T-helper 2 cell treated with Interferon-gamma antibody and Interleukin-4, amounts not matched to agents 5 μg/mL and 100 μg/mL, for 36 hours (primary cell): ENCODE measurements around the gene SERPINB3.

Experiments used
- DNase-seq: peaks from one replicate; pipeline ENCODE4 v3.0.0; 2021; ENCODE audit warnings: low spot score
- H3K27ac Mint-ChIP-seq: one replicate; pipeline ENCODE4 v1.8.0; 2021; ENCODE audit warnings: mild to moderate bottlenecking, mixed read lengths
- H3K27me3 Mint-ChIP-seq: one replicate; pipeline ENCODE4 v1.8.0; 2021; ENCODE audit warnings: low read depth, mixed read lengths
- H3K36me3 Mint-ChIP-seq: one replicate; pipeline ENCODE4 v1.8.0; 2021; ENCODE audit warnings: low read depth, mixed read lengths
- H3K4me1 Mint-ChIP-seq: one replicate; pipeline ENCODE4 v1.8.0; 2021; ENCODE audit warnings: low read depth, mixed read lengths
- H3K4me3 Mint-ChIP-seq: one replicate; pipeline ENCODE4 v1.8.0; 2022; ENCODE audit warnings: mild to moderate bottlenecking, moderate library complexity, mixed read lengths
- H3K9me3 Mint-ChIP-seq: one replicate; pipeline ENCODE4 v1.8.0; 2021; ENCODE audit warnings: mixed read lengths

SERPINB3 gene

DNA sequence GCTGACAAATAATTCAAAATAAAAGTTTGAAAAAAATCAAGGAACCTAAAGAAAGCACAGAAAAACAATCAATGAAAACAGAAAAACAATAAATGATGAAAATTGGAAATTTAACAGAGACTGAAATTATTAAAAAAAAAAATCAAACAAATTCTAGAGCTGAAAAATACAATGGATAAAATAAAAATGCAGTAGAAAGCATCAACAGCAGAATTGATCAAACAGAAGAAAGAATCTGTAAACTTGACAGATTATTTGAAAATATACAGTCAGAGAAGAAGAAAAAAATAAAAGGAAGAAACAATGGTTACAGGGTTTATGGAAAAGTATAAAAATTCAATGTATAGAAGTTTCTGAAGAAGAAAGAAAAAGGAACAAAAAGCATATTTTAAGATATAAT lies 33.9 kb downstream of the SERPINB3 start:
- no peak for DNase-seq
- no peak overlapping the region for H3K4me3 Mint-ChIP-seq
- H3K4me1 Mint-ChIP-seq: no peaks in the 10 kb centered on the region
- no peaks in the 10 kb centered on the region for H3K27me3 Mint-ChIP-seq
- H3K36me3 Mint-ChIP-seq: no peaks in the 10 kb centered on the region
- peaks cover 43% of the 10 kb centered on the region for H3K9me3 Mint-ChIP-seq
- no peak overlapping the region for H3K27ac Mint-ChIP-seq

DNA sequence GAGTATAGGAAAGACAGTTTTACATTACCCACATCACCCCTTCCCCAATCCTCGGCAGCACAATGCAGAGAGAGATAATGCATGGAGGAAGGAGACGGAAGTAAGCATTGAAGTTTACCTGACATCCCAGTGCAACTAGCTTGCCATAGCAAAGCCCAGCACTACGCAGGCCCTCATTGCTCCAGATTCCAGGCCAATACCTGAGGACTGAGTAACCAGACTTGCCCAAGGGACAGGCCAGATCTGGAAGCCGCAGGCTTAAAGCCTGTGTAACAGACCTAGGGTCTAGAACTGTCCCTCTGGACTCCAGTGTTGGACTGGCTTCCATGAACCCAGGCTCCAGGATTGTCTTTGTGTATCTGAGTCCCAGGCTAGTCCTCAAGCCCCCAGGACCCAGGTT lies 35.3 kb downstream of the SERPINB3 start:
- H3K4me1 Mint-ChIP-seq: no peaks in the 10 kb centered on the region
- H3K36me3 Mint-ChIP-seq: no peaks in the 10 kb centered on the region
- H3K4me3 Mint-ChIP-seq: no peak overlapping the region
- no peak for DNase-seq
- no peaks in the 10 kb centered on the region for H3K27me3 Mint-ChIP-seq
- H3K27ac Mint-ChIP-seq: no peak overlapping the region
- H3K9me3 Mint-ChIP-seq: peaks cover 43% of the 10 kb centered on the region

DNA sequence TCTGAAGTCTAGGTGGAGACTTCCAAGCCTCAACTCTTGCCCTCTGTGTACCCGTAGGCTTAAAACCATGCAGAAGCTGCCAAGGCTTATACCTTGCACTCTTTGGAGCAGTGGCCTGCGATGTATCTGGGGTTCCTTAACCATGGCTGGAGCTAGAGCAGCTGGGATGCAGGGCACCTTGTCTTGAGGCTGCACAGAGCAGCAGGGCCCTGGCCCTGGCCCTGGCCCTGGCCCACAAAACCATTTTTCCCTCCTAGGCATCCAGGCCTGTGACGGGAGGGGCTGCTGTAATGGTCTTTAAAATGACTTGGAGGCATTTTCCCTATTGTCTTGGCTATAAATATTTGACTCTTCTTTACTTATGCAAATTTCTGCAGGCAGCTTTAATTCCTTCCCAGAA lies 36.8 kb downstream of the SERPINB3 start:
- no peak overlapping the region for H3K4me3 Mint-ChIP-seq
- H3K36me3 Mint-ChIP-seq: no peaks in the 10 kb centered on the region
- peaks cover 43% of the 10 kb centered on the region for H3K9me3 Mint-ChIP-seq
- DNase-seq: no peak
- H3K4me1 Mint-ChIP-seq: no peaks in the 10 kb centered on the region
- no peaks in the 10 kb centered on the region for H3K27me3 Mint-ChIP-seq
- H3K27ac Mint-ChIP-seq: no peak overlapping the region

DNA sequence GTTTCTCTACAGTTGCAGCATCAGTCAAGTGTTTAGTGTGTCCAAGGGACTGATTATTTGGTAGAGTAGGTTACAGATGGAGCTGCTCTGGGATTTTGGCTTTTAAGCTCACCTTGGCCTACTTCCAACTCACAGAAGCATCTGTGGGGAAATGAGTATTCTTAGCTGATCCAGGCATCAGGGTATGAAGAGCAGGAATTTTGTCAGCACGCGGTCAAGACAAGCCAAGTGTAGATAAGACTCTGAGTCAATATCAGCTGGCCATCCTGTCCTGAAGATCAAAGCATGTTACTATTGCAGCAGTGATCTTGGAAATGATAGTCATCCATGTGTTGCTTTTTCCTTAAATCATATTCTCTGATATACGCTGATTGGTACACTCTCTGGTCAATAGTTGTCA lies 42.0 kb downstream of the SERPINB3 start:
- Mint-ChIP-seq H3K9me3 (peaks cover 17% of the 10 kb centered on the region), H3K27me3 (no peaks in the 10 kb centered on the region), H3K27ac (no peak overlapping the region), H3K4me1 (no peaks in the 10 kb centered on the region), H3K36me3 (no peaks in the 10 kb centered on the region), H3K4me3 (no peak overlapping the region)
- no peak for DNase-seq

DNA sequence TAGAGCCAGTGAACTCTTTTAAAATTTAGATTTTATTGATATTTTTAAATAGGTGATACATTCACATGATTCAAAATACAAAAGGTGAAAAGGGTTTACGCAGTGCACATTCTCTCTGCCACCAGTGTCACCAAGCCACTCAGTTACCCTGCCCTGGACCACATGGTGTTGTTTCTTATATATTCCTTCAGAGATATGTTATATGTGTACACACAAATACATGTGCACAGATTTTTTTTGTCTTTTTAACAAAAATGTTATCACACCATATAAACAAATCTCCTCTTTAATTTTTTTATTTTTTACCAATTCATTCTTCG lies 43.8 kb downstream of the SERPINB3 start:
- no peak for DNase-seq
- no peaks in the 10 kb centered on the region for H3K27me3 Mint-ChIP-seq
- no peaks in the 10 kb centered on the region for H3K36me3 Mint-ChIP-seq
- peaks cover under 1% of the 10 kb centered on the region for H3K9me3 Mint-ChIP-seq
- H3K27ac Mint-ChIP-seq: no peak overlapping the region
- no peak overlapping the region for H3K4me3 Mint-ChIP-seq
- H3K4me1 Mint-ChIP-seq: no peaks in the 10 kb centered on the region

DNA sequence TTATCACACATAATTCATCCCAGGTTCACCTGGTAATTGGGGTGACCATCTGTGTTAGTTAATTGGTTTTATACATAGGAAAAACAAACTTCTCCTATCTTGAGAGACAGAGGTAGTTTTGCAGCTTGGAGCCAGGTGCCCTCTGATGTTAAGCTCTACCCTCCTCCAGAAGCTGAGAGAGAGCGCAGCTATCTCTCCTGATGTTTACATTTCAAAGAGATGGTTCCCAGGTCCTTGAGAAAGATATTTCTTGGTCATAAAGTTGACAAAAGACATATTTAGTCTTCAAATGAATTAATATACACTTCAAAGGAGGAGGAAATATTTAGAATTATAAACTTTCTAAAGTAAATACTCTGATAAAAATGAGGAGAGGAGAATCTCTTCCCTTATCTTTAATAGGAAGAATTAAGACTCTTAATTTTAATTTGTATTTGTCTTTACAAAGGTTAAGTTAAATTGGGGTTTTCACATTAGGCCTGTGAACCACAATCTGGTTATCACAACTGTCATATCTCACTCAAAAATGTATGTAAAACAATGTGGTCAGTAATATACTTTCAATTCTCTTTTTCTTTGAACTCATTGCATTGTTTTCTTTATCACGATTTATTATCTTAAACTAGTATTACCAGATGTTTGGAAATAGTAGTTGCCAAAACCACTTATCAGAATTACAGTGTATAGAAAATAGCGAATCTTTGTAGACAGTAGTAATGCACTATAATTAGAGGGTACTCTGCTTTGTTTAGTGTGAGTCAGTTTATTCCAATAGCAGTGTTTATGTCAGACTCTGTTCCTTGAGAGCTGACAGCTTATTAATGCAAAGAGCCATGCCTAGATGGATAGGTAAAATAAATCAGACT lies 44.4 kb downstream of the SERPINB3 start:
- H3K9me3 Mint-ChIP-seq: no peaks in the 10 kb centered on the region
- H3K36me3 Mint-ChIP-seq: no peaks in the 10 kb centered on the region
- DNase-seq: no peak
- H3K4me3 Mint-ChIP-seq: no peak overlapping the region
- no peaks in the 10 kb centered on the region for H3K27me3 Mint-ChIP-seq
- H3K27ac Mint-ChIP-seq: no peak overlapping the region
- H3K4me1 Mint-ChIP-seq: no peaks in the 10 kb centered on the region

DNA sequence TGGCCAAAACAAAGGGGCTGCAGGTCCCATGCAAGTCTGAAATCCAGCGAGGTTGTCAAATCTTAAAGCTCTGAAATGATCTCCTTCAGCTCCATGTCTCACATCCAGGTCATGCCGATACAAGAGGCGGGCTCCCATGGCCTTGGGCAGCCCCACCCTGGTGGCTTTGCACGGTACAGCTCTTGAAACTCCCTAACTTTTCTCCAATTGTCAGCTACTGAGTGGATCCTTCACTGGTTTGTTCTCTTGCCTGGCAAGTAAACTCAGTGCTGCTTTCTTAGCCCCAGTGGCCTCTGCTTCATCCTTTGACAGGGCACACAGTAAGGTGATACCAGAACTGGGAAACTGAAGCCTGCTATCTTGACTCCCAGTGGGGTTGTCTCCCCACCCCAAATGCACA lies 48.3 kb downstream of the SERPINB3 start:
- no peak overlapping the region for H3K4me3 Mint-ChIP-seq
- H3K9me3 Mint-ChIP-seq: no peaks in the 10 kb centered on the region
- no peaks in the 10 kb centered on the region for H3K4me1 Mint-ChIP-seq
- no peak overlapping the region for H3K27ac Mint-ChIP-seq
- no peaks in the 10 kb centered on the region for H3K36me3 Mint-ChIP-seq
- DNase-seq: no peak
- H3K27me3 Mint-ChIP-seq: peaks cover 2% of the 10 kb centered on the region

DNA sequence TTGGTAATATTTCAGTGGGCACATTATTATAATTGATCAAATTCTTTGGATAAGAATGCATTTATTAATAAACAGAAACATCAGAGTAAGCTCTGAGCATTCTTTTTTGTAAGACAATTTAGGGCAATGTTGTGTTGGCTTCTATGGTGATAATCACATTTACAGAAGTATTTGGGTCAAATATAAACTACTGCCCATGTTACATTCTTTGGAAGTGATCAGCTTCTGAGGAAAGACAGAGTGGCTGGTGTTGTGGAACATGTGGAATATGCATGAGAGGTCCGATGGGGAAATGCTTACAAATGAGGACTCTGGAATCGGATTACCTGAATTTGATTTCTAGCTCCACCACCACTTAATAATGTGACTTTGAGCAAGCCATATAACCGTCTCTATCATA lies 55.2 kb downstream of the SERPINB3 start:
- Mint-ChIP-seq H3K27ac (no peak overlapping the region), H3K9me3 (no peaks in the 10 kb centered on the region), H3K27me3 (peaks cover 6% of the 10 kb centered on the region), H3K4me1 (no peaks in the 10 kb centered on the region), H3K36me3 (no peaks in the 10 kb centered on the region), H3K4me3 (no peak overlapping the region)
- DNase-seq: no peak
